CD4-positive, alpha-beta T cell treated with Interleukin-4 for 4 hours (primary cell): Measurements from ENCODE around the gene GCFC2.

Experiments used
- DNase-seq: peaks from one replicate; pipeline ENCODE4 v3.0.0-alpha.2; 2020

GCFC2 gene

DNA sequence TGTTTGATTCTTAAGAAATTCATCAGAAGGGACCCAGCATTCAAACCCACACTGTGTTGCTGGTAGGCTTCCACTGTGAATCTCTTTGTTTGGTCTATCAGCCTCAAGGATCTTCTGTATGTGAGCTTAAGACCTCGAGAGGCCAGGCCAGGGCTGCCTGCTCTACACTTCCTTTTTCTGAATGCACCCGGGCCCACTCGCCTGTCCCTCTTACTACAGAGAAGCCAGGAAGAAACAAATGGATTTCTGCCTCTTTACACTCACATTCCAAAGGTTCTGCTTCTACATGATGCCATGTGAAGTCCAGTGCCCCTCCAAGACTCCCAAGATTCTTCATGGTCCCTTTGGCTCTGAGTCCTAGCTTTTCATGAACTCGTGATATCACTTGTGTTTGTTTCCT, 89.5 kb downstream of the GCFC2 start:
- DNase-seq = no peak

- no peak for DNase-seq
These were observed 90.6 kb downstream of the GCFC2 start for GRCh38 chr2:75619956-75620740.

DNA sequence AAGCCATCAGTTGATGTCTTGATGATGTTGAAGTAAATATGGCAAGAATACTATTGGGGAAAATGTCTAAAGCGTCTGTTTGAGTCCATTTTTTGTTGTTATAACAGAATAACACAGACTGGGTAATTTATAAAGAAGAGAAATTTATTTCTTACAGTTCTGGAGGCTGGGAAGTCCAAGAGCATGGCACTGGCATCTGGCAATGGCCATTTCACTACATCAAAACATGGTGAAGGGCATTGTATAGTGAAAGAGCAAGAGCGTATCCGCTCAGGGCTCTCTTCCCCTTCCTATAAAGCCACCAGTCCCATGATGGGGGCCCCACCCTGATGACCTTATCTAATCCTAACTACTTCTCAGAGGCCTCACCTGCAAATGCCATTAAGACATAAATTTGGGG, 93.8 kb downstream of the GCFC2 start:
- no peak for DNase-seq

DNA sequence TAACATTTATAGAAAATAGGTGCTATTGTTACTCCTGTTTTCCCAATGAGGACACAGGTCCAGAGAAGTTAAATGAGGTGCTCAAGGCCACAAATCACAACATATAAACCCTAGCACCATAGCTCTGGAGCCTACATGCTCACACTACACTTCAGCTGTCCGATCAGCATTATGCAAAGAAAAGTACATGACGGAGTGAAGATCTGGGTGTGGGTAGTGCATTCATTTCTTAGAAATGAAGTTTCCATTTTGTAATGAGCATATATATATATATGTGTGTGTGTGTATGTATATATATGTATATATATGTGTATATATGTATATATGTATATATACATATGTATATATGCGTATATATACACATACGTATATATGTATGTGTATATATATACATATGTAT, 94.3 kb downstream of the GCFC2 start:
- DNase-seq = no peak

- DNase-seq = no peak
These were observed 96.5 kb downstream of the GCFC2 start for GRCh38 chr2:75614162-75614651.

- DNase-seq = no peak
These were observed 97.9 kb downstream of the GCFC2 start for GRCh38 chr2:75612862-75613243.
